ENCODE data around the gene EXOSC2.

The EXOSC2 gene

GRCh38 chr9:130693426-130694191, at the start of gene EXOSC2:
Gene EXOSC2, plus strand, starts transcription at chr9:130693780. Its CDS starts 12 bp downstream, at chr9:130693792.
- peak; percentile 91 to 96 for DNase-seq

- no peak for DNase-seq
Measured at GRCh38 chr9:130651221-130651620, 42.4 kb upstream of the EXOSC2 start.

DNA sequence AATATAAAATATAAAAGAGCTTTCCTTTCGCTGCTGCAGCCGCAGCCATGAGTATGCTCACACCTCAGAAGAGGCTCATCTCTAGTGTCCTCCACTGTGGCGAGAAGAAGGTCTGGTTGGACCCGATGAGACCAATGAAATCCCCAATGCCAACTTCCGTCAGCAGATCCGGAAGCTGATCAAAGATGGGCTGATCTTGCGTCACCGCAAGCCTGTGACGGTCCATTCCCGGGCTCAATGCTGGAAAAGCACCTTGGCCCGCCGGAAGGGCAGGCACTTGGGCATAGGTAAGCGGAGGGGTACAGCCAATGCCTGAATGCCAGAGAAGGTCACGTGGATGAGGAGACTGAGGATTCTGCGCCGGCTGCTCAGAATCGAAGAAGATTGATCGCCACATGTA, 41.8 kb upstream of the EXOSC2 start:
- no peak for DNase-seq

DNA sequence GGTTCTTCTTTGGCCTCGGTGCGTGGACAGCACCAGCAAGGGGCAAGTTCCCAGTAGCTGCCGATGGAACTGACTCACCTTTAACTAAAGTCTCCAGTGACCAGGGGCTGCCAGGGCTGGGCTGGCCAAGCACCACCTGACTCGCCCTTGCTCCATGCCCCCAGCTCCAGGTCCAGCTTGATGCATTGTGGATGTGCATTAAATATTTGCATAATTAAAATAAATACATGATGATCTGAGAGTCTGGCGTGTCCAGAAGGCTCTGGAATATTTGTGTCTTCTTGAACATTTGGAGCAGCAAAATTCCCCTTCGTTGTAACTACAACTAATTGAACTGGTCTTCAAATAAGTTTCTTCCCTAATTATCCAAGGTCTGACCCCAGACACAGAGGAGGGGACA, 38.7 kb upstream of the EXOSC2 start:
- no peak for DNase-seq

- DNase-seq = no peak
Measured at GRCh38 chr9:130658893-130659698, 34.5 kb upstream of the EXOSC2 start.

DNA sequence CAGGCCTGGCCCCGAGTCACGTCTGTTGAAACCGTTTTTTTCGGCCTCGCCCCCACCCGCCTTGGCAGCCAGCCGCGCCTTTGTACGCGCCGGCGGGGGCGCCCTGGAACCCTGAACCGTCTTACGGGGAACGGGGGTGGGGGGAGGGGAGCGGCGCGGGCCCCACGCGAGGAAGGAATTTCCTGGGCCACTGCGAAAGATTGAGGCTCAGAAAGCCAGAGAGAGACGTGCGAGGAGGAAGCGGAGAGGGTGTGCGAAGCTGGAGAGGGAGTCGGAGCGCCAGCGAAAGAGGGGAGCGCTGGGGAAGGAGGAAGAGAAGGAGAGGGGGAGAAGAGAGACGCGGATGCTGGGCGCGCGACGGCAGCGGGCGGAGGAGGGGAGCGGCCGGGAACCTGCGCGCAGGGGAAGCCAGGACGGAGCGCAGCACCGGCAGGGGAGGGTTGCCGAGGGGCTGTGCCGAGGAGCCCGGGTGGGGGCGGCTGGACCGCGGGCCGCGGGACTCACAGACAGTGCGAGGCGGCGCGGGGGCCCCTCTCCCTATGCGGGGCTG, 33.8 kb upstream of the EXOSC2 start:
- DNase-seq = no peak

DNA sequence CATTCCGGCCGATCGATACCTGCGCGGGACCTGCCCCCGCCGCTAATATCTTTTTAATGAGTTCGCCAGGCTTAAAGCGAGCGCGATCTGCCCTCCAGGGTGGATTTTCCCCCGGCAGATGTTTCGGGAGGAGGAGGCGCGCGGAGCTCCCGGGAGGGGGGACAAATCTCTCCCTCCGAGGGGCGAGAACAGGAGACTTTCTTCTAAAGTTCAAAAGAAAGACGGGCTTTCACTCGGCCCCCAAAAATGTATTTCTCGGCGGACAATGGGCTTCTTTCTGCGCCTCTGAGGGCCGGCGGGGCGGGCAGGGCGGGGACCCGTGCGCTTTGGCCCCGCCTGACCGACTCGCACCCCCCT, 33.3 kb upstream of the EXOSC2 start:
- DNase-seq = no peak

DNA sequence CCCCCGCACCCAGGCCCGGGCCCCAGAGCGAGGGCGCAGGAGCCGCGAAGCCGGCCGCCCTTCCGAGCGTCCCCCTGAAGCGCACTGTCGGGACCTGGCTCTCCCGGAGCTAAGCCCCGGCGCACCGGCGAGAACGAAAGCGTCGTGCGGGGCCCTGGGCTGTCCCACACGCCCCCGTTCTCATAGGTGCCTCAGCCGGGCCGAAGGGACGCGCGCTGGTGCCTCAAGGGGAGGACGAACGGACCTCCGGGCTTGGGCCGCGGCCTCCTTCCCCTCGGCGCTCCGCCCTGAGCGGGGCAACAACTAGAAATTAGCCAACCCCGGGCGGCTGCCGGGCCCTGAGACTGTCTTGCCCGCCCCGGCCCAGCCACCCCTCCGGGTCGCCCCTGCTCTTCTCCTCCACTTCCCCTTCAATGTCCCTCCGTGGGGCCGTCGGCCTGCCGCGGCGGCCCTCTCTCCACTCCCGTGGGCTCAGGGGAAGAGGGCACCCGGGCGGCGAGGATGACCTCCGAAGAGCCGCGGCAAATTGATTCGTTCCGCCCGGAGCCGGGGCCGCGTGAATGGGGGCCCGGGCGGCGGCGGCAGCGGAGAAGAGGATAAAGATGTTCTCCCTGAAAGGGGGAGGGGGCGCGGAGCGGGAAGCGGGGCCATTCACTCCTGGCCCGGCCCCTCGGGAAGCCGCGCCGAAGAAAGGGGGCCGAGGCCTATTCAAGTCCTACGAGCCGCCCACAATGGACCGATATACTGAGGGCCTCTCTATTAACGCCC, 32.7 kb upstream of the EXOSC2 start:
- DNase-seq = peak in 1 of 2 experiments; percentile 29

DNA sequence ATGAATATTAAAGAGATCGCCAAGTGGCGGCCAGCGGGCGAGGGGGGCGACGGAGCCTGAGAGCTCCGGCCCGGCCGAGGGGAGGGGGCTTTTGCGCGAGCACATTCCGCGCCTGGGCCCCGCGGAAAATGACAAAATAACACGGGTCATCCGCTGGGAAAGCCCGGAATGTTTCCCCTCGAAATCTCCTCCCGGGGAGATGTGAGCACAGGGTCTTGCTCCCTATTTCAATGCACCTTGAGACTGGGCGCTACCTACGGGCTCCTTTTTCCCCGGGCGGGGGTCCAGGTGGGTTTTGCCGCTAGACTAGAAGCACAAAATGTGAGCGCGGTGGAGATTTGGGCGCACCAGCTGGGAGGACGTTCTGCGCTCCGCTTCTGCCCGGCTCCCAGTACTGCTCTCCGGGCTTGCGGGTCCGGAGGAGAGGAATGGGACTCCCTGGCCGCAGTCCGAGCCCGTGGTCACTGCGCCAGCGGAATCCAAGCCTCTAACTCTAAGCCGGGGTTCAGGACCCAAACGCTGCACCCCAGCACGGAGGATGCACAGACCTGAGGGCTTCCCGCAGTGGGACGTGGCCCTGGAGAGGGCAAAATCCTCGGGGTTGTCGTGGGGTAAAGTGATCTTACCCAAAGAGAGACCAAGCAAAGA, 32.0 kb upstream of the EXOSC2 start:
- no peak for DNase-seq

- DNase-seq = peak in 1 of 2 experiments; percentile 39
Measured at GRCh38 chr9:130662099-130662969, 31.2 kb upstream of the EXOSC2 start.

DNA sequence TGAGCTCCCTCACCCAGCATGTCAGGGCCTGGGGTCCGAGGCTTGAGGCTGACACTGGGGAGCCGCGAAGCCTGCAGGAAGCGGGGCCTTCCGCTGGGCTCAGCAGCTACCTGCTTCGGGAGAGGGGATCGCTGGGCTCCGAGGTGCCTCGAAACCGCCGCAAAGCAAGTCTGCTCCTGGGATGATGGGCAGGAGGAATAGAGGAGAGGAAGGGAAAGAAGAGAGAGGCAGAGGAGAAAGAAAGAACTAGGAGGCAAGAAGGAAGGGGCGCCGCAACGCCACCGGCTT, 30.7 kb upstream of the EXOSC2 start:
- DNase-seq = peak in 1 of 2 experiments; percentile 32

GRCh38 chr9:130663258-130663976, 30.2 kb upstream of the EXOSC2 start:
- peak in 1 of 2 experiments; percentile 33 for DNase-seq

GRCh38 chr9:130663977-130664250, 29.7 kb upstream of the EXOSC2 start:
- no peak for DNase-seq

- no peak for DNase-seq
Measured at GRCh38 chr9:130664251-130665028, 29.1 kb upstream of the EXOSC2 start, which contains the start of gene PRDM12. Gene PRDM12, plus strand, starts transcription at chr9:130664594. Its CDS starts 60 bp downstream, at chr9:130664654.

DNA sequence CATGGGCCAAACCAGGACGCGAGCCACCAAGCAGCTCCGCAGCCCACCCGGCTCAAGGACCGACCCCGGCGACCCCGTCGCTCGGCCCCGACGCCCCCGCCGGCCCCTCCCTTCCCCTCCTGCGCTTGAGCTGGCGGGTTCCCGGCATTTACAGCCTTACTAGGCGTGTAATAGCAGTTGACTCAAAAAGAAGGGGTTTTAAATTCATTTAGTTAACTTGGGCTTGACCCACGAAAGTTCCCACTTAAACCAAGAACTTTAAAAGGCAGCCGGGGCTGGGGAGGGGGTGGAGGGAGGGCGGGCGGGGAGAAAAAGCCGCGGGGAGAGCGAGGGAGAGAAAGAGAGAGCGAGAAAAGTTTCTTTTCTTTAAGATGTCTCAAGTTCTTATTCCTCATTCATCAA, 28.6 kb upstream of the EXOSC2 start:
- no peak for DNase-seq

DNA sequence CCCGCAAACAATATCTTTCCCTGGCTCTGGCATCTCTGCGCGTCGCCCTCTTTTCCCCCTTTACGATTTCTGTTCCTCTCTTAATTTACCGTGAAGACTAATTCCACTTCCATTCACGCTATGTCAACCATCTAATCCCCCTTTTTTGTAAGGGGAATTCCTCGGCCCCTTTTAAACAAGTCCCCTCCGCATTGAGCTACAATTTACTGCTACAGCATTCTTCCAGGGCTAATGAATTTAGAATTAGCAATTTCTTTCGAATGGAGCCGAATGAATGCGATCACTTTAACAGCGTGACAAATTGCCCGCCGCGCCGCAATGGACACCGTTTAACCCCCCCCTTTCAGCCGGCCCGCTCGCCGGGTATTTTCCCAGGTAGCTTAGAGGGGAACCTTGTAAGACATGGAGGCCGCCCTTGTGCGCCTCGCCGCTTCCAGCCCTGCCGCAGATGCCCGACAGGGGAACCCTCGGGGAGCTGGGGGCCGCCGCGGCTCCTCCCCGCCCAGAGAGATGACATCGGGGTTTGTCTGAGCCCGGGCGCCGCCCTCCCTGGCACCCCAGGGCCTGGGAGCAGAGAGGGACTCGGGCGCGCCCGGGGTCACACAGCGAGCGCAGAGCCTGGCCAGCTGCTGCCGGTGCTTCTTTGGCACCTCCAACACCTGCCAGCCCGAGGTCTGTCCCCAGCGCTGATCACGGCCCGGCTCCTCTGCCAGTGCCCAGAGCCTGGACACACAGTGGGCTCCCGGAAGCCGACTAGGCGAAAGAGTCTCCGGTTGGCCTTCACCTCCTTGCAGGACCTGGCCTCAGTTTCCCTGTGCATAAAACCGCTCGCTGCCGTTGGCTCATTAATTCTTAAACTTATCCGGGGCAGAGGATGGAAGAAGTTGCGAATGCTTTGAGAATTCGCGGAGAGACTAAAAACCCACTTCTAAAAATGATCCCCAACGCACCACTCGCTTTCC, 27.9 kb upstream of the EXOSC2 start:
- no peak for DNase-seq

GRCh38 chr9:130666393-130667119, 27.0 kb upstream of the EXOSC2 start:
- no peak for DNase-seq

- DNase-seq = no peak
Measured at GRCh38 chr9:130667120-130667435, 26.5 kb upstream of the EXOSC2 start.

DNA sequence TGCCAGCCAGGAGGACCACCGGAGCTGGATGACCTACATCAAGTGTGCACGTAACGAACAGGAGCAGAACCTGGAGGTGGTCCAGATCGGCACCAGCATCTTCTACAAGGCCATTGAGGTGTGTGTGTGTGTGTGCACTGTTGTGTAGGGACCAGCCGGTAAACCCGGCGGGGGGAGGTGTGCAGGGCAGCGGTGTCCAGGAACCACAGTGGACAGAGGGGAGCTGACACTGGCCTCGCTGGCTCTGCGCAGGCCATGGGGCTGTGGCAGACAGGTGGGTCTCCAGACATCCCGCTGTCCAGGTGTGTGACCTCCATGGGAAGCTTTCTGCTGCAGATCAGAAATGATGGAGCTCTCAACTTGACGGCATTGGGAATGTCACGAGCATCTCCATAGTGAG, 25.4 kb upstream of the EXOSC2 start:
- DNase-seq = no peak

All from NCI-H526 (cell line).